Uterus (tissue), 4 donors: Measurements from ENCODE around the gene PRKAR1B. TPM values are rescaled to one million over a fixed set of nuclear protein-coding genes. Genes with fewer than 3 reads are reported as not detected.

Source experiments
- DNase-seq, 2 donors: peaks; one replicate each; pipeline ENCODE4 v3.0.0-alpha.2; 2019 to 2020
- H3K27ac ChIP-seq, 2 donors: fragments of 200-600 bp; sonication (generic); 1 replicate in 1 of 2; 2 replicates in 1 of 2; pipeline ENCODE4 v1.5.1; 2016 to 2018
- H3K27me3 ChIP-seq, 2 donors: fragments of 200-600 bp; sonication (generic); one replicate each; pipeline ENCODE4 v1.5.1; 2018 to 2019; ENCODE audit warnings: control low read depth in 1 of 2
- H3K36me3 ChIP-seq, 2 donors: fragments of 200-600 bp; sonication (generic); one replicate each; pipeline ENCODE4 v1.5.1; 2019; ENCODE audit warnings: control low read depth in 1 of 2
- H3K4me1 ChIP-seq, 2 donors: fragments of 200-600 bp; sonication (generic); one replicate each; pipeline ENCODE4 v1.5.1; 2018 to 2019; ENCODE audit warnings: control low read depth in 1 of 2
- H3K4me3 ChIP-seq, 2 donors: fragments of 200-600 bp; sonication (generic); 1 replicate in 1 of 2; 2 replicates in 1 of 2; pipeline ENCODE4 v1.5.1; 2018 to 2019; ENCODE audit warnings: mild to moderate bottlenecking in 1 of 2
- H3K9me3 ChIP-seq, 2 donors: fragments of 200-600 bp; sonication (generic); one replicate each; pipeline ENCODE4 v1.5.1; 2019; ENCODE audit warnings: control low read depth in 1 of 2
- CTCF ChIP-seq, 4 experiments: fragments of 200-600 bp in 2 of 4; fragments of 450-650 bp in 2 of 4; sonication (generic) in 2 of 4; IDR thresholded peaks; one replicate each; pipeline ENCODE4 v1.5.1; 2016 to 2019; ENCODE audit warnings: antibody characterized with exemption in 4 of 4, mild to moderate bottlenecking in 2 of 4, moderate library complexity in 1 of 4
- POLR2A ChIP-seq, 2 donors: fragments of 450-650 bp; IDR thresholded peaks; one replicate each; pipeline ENCODE4 v1.6.1; 2016; ENCODE audit warnings: antibody characterized with exemption in 2 of 2, mild to moderate bottlenecking in 1 of 2, moderate library complexity in 1 of 2
- intact Hi-C: fragments of 100-400 bp; cut with DNase I; formaldehyde crosslinking; loops from one replicate; pipeline ENCODE4 v1.15.1; 2023; ENCODE audit warnings: low total_unique reads
- total RNA-seq, 4 donors: library from RNA; depleted of rRNA in 3 of 4; stranded (reverse); fragments of >200 nt in 3 of 4; gene quantifications; one replicate each; pipeline versions ENCODE4 v1.1.0 to v1.2.4, GENCODE V29; 2014 to 2023
- donor health status: DM: yes; HTN: yes; CAD: no.

Gene PRKAR1B
- total RNA-seq, 4 donors from 2014 or later = 1.0 to 45.2 (median 28.7) TPM

- intact Hi-C loops = no loop called here
- no peak overlapping the region for H3K4me3 ChIP-seq
- no peak for DNase-seq
- H3K27ac ChIP-seq = no peak overlapping the region
- TF ChIP-seq CTCF (IDR thresholded peaks at IDR 0.05) (no peak), POLR2A (IDR thresholded peaks at IDR 0.05) (no peak)
- no peaks in the 10 kb centered on the region for H3K4me1 ChIP-seq
- H3K9me3 ChIP-seq = no peaks in the 10 kb centered on the region
- H3K27me3 ChIP-seq = no peaks in the 10 kb centered on the region
- H3K36me3 ChIP-seq = no peaks in the 10 kb centered on the region
Observed at GRCh38 chr7:584820-585219, 142.3 kb downstream of the PRKAR1B start.

GRCh38 chr7:584122-584465 lies 143.0 kb downstream of the PRKAR1B start:
- H3K9me3 ChIP-seq = no peaks in the 10 kb centered on the region
- no peak overlapping the region for H3K27ac ChIP-seq
- DNase-seq = no peak
- H3K4me3 ChIP-seq = no peak overlapping the region
- intact Hi-C loops = no loop called here
- H3K4me1 ChIP-seq = no peaks in the 10 kb centered on the region
- no peak for TF ChIP-seq CTCF (IDR thresholded peaks at IDR 0.05)
- TF ChIP-seq POLR2A (IDR thresholded peaks at IDR 0.05) = no peak
- no peaks in the 10 kb centered on the region for H3K27me3 ChIP-seq
- no peaks in the 10 kb centered on the region for H3K36me3 ChIP-seq

- no peak overlapping the region for H3K4me3 ChIP-seq
- DNase-seq = no peak
- H3K9me3 ChIP-seq = no peaks in the 10 kb centered on the region
- no peaks in the 10 kb centered on the region for H3K36me3 ChIP-seq
- no peaks in the 10 kb centered on the region for H3K4me1 ChIP-seq
- H3K27ac ChIP-seq = no peak overlapping the region
- no peaks in the 10 kb centered on the region for H3K27me3 ChIP-seq
- intact Hi-C loops = no loop called here
- TF ChIP-seq POLR2A (IDR thresholded peaks at IDR 0.05) = no peak
- no peak for TF ChIP-seq CTCF (IDR thresholded peaks at IDR 0.05)
Observed at GRCh38 chr7:583410-584121, 143.5 kb downstream of the PRKAR1B start.

- H3K4me1 ChIP-seq = no peaks in the 10 kb centered on the region
- H3K36me3 ChIP-seq = no peaks in the 10 kb centered on the region
- intact Hi-C loops = no loop called here
- H3K27ac ChIP-seq = no peak overlapping the region
- H3K4me3 ChIP-seq = no peak overlapping the region
- no peaks in the 10 kb centered on the region for H3K27me3 ChIP-seq
- no peaks in the 10 kb centered on the region for H3K9me3 ChIP-seq
- no peak for TF ChIP-seq CTCF (IDR thresholded peaks at IDR 0.05)
- TF ChIP-seq POLR2A (IDR thresholded peaks at IDR 0.05) = no peak
- DNase-seq = no peak
Observed at GRCh38 chr7:582931-583330, 144.2 kb downstream of the PRKAR1B start.

GRCh38 chr7:582081-582835 lies 144.8 kb downstream of the PRKAR1B start:
- no peaks in the 10 kb centered on the region for H3K36me3 ChIP-seq
- no peaks in the 10 kb centered on the region for H3K4me1 ChIP-seq
- no peaks in the 10 kb centered on the region for H3K27me3 ChIP-seq
- DNase-seq = no peak
- H3K27ac ChIP-seq = no peak overlapping the region
- no peaks in the 10 kb centered on the region for H3K9me3 ChIP-seq
- H3K4me3 ChIP-seq = no peak overlapping the region
- intact Hi-C loops = no loop called here
- TF ChIP-seq CTCF (IDR thresholded peaks at IDR 0.05) (no peak), POLR2A (IDR thresholded peaks at IDR 0.05) (no peak)
